Measurements from ENCODE around the gene EOMES.
A peak's percentile ranks its signal among the peaks of the same experiment; 100 is the strongest.

EOMES gene

GRCh38 chr3:27680517-27681246, 41.4 kb downstream of the EOMES start:
- DNase-seq: no peak

DNA sequence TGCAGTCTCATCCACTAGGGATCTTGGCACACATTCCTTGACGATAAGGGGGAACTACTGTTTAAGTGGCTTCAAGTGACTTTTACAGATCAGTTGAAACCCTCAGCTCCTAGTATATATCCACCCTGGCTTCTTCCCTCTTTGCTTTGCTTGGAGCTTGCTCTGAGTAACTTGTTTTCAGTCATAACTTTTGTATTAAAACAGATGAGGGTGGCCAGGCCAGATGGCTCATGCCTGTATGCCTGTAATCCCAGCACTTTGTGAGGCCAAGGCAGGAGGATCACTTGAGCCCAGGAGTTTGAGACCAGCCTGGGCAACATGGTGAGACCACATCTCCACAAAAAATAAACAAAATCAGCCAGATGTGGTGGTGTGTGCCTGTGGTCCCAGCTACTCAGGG, 42.4 kb downstream of the EOMES start:
- DNase-seq: no peak

DNA sequence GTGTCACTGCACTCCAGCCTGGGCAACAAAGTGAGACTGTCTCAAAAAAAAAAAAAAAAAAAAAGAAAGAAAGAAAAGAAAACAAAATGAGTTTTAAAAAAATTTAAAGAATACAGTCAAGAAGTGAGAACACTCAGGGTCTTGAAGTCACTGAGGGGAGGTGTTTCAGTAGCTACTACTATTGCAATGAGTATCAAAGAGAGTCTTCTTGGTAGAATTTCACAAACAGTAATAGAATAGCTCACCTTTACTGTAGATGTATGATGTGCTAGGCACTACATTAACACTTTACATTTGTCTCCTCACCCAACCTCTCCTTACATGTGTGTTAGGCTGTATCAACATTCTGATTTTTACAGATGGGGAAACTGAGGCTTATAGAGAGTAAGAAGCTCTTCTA, 43.9 kb downstream of the EOMES start:
- no peak for DNase-seq

- no peak for DNase-seq
Measured at GRCh38 chr3:27677565-27677964, 44.6 kb downstream of the EOMES start.

DNA sequence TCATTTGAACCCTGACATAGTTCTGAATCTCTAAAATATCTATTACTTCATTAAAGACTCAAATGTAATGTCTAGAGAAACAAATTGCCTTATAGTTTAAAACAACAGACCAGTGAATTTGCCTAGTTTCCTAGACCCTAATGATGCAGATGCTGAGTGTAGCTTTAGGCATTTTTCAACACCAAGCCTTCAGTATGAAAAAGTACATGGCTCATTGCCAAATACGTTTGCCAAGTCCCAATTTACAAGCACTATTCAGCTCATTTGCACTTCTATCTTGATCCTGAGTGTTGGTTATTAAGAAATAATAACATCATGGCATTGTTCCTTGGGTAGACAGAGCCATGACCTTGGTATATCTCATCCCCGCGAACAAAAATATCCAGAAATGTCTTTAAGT, 46.8 kb downstream of the EOMES start:
- peak; percentile 51 to 82 for DNase-seq

- DNase-seq: no peak
Measured at GRCh38 chr3:27673701-27674100, 48.4 kb downstream of the EOMES start.

- no peak for DNase-seq
Measured at GRCh38 chr3:27671101-27671500, 51.0 kb downstream of the EOMES start.

GRCh38 chr3:27670619-27671018, 51.5 kb downstream of the EOMES start:
- no peak for DNase-seq

- DNase-seq: no peak
Measured at GRCh38 chr3:27669591-27669990, 52.5 kb downstream of the EOMES start.

- DNase-seq: no peak
Measured at GRCh38 chr3:27667751-27668150, 54.4 kb downstream of the EOMES start.

- peak; percentile 65 to 92 for DNase-seq
Measured at GRCh38 chr3:27666708-27667107, 55.4 kb downstream of the EOMES start.

- no peak for DNase-seq
Measured at GRCh38 chr3:27666272-27666671, 55.9 kb downstream of the EOMES start.

Data from NCI-H446 (cell line).